Activated CD4-positive, alpha-beta T cell treated with anti-CD3 and anti-CD28 coated beads for 36 hours (primary cell): Measurements from ENCODE around the gene MAF. TPM values are rescaled to one million over a fixed set of nuclear protein-coding genes. Genes with fewer than 3 reads are reported as not detected.

ENCODE experiments used
- ATAC-seq: fragments of 200-7000 bp; cut with Tn5 transposase; one replicate; pipeline ENCODE4 v1.10.0; 2021; ENCODE audit warnings: mild to moderate bottlenecking, moderate library complexity
- CTCF ChIA-PET: fragments of 350-600 bp; sonication (Branson Sonifier 250); formaldehyde crosslinking; loops from one replicate; lab custom pipeline; 2021; ENCODE audit warnings: antibody characterized with exemption; lab: Charles Lee
- POLR2A ChIA-PET: fragments of 350-600 bp; sonication (Branson Sonifier 250); formaldehyde crosslinking; loops from one replicate; lab custom pipeline; 2021; ENCODE audit warnings: antibody characterized with exemption, inconsistent platforms; lab: Charles Lee
- DNase-seq: peaks from one replicate; pipeline ENCODE4 v3.0.0-alpha.2; 2020
- H3K27ac Mint-ChIP-seq: one replicate; pipeline ENCODE4 v1.8.0; 2021; ENCODE audit warnings: mixed read lengths
- H3K27me3 Mint-ChIP-seq: one replicate; pipeline ENCODE4 v1.8.0; 2021; ENCODE audit warnings: mixed read lengths
- H3K36me3 Mint-ChIP-seq: one replicate; pipeline ENCODE4 v1.8.0; 2021; ENCODE audit warnings: low read depth, mixed read lengths
- H3K4me1 Mint-ChIP-seq: one replicate; pipeline ENCODE4 v1.8.0; 2021; ENCODE audit warnings: mixed read lengths
- H3K4me3 Mint-ChIP-seq: one replicate; pipeline ENCODE4 v1.8.0; 2021; ENCODE audit warnings: mild to moderate bottlenecking, moderate library complexity, mixed read lengths
- H3K9me3 Mint-ChIP-seq: one replicate; pipeline ENCODE4 v1.8.0; 2021; ENCODE audit warnings: low read depth, mixed read lengths
- intact Hi-C, 2 experiments: fragments of 100-400 bp; cut with DNase I in 1 of 2; cut with micrococcal nuclease in 1 of 2; formaldehyde crosslinking; loops; one replicate each; pipeline versions ENCODE4 v1.14.2 to v1.15.1; 2022 to 2024; cut with DNase I, micrococcal nuclease
- total RNA-seq, 2 experiments: library from RNA; stranded (reverse); gene quantifications; one replicate each; pipeline ENCODE4 v1.2.3, GENCODE V29; 2021

Gene MAF
- total RNA-seq: 10 to 100 TPM; 66.9 to 71.4 TPM

DNA sequence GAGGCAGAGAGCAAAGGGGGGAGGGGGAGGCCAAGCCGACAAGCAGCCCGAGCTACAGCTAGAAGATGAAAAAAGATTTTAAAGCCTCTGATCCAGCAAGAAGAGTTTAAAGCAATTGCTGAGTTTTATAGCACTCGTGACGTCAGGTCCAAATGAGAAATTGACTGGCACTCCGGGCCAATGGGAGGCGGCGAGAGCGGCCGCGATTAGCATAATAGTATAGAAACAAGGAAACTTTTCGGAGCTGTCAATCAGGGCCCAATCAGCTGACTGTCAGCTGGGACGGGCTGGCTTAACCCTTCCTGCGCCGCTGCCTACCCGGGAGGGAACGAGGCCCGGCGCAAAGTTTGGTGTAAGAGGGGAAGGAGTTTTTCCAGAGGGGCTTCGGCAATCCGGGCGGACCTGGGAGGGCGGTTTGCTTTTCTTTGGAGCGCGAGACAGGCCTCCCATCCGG is at the start of gene MAF:
Gene MAF, minus strand, starts transcription at position 100 of the 454 bp plus-strand sequence. CDS start 835 bp downstream, outside the sequence.
- peaks cover 25% of the 10 kb centered on the region for H3K27me3 Mint-ChIP-seq
- peaks cover 30% of the 10 kb centered on the region for H3K4me1 Mint-ChIP-seq
- ATAC-seq (peak; percentile 73), DNase-seq (peak; percentile 93)
- H3K27ac Mint-ChIP-seq: peak within 1 kb of the TSS; percentile 92
- ChIA-PET CTCF (interaction anchor here (0.6 to 2.7 kb wide), 6 partner anchors 9 to 1096 kb away, joined by 4 to 16 read pairs (median 5); no protein-coding TSS in a partner anchor), POLR2A (interaction anchor here (0.5 to 2.1 kb wide), 6 partner anchors 285 to 827 kb away, joined by 3 to 8 read pairs (median 4); no protein-coding TSS in a partner anchor)
- H3K9me3 Mint-ChIP-seq: no peaks in the 10 kb centered on the region
- intact Hi-C loops: loop anchor here (1.0 to 10.0 kb wide), 20 partner anchors 170 to 1847 kb away; no protein-coding TSS in a partner anchor
- peaks cover 28% of the 10 kb centered on the region for H3K36me3 Mint-ChIP-seq
- peak within 1 kb of the TSS; percentile 84 for H3K4me3 Mint-ChIP-seq

DNA sequence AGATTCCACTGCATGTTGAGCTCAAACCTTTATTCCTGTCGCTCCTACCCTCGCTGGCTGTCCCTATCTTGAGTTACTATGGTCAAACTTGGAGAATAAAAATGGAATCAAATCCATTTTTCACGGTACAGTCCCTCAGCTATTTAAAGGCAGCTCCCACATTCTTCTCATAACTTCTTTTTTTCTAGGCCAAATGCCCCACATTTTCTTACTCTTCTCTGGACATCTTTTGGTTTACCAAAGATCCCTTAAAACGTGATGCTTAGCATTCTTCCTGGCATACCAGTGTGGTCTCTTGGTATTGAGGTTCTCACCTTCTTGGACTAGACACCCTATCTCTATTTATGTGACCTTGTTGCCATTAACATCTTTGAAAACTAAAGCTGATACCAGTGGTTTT is 48.3 kb upstream of the MAF start:
- no peak for ATAC-seq
- intact Hi-C loops: no loop called here
- no peak for DNase-seq
- CTCF ChIA-PET: interaction anchor here (0.6 kb wide), 1 partner anchor 433 kb away, joined by 3 read pairs; no protein-coding TSS in a partner anchor
- Mint-ChIP-seq H3K4me3 (no peak overlapping the region), H3K36me3 (no peaks in the 10 kb centered on the region), H3K9me3 (no peaks in the 10 kb centered on the region), H3K4me1 (no peaks in the 10 kb centered on the region), H3K27me3 (no peaks in the 10 kb centered on the region), H3K27ac (no peak overlapping the region)
- POLR2A ChIA-PET: no interaction called here

DNA sequence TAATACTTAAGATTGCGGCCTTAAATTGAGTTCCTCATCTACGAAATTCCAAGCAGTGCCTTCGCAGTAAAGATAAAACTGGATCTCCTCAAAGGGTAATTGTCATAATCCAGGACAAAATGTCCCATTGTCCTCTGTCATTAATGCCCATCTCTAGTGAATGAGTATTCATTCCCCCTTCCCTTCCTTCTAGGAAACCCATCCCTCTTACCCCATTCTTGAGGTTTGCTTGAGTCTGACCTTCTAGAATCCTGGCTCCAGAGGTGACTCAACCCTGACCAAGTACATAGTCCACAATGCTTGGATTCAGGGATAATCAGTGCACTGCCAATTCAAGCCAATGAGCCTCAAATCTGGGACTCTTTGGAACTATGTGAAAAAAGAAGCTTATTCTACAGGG is 47.0 kb upstream of the MAF start:
- H3K9me3 Mint-ChIP-seq: no peaks in the 10 kb centered on the region
- H3K27ac Mint-ChIP-seq: no peak overlapping the region
- no peaks in the 10 kb centered on the region for H3K36me3 Mint-ChIP-seq
- no peak for DNase-seq
- no peaks in the 10 kb centered on the region for H3K4me1 Mint-ChIP-seq
- no peak for ATAC-seq
- H3K4me3 Mint-ChIP-seq: no peak overlapping the region
- intact Hi-C loops: no loop called here
- CTCF ChIA-PET: interaction anchor here (0.6 kb wide), 1 partner anchor 548 kb away, joined by 3 read pairs; no protein-coding TSS in a partner anchor
- POLR2A ChIA-PET: no interaction called here
- no peaks in the 10 kb centered on the region for H3K27me3 Mint-ChIP-seq

DNA sequence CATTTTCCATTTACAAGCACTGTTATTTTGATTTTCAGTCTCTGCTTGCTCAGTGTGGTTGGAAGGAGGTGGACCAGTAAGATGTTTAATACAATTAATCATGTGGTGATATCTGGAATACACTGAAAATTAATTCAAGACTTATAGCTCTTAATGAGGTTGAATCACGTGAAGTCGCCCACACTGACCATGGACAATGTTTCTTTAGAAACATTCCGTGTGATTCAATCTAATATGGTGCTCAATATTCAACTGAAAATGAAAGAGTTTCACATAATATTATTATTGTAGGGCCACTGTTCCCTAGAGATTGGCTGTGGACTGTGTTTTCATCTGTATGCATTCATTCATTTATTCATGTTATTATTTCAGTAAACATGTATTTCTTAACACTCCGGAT is 45.2 kb upstream of the MAF start:
- ATAC-seq (no peak), DNase-seq (no peak)
- intact Hi-C loops: no loop called here
- Mint-ChIP-seq H3K27me3 (peaks cover 2% of the 10 kb centered on the region), H3K4me1 (peaks cover 7% of the 10 kb centered on the region), H3K9me3 (no peaks in the 10 kb centered on the region), H3K4me3 (no peak overlapping the region), H3K36me3 (no peaks in the 10 kb centered on the region), H3K27ac (no peak overlapping the region)
- ChIA-PET POLR2A (no interaction called here), CTCF (no interaction called here)

DNA sequence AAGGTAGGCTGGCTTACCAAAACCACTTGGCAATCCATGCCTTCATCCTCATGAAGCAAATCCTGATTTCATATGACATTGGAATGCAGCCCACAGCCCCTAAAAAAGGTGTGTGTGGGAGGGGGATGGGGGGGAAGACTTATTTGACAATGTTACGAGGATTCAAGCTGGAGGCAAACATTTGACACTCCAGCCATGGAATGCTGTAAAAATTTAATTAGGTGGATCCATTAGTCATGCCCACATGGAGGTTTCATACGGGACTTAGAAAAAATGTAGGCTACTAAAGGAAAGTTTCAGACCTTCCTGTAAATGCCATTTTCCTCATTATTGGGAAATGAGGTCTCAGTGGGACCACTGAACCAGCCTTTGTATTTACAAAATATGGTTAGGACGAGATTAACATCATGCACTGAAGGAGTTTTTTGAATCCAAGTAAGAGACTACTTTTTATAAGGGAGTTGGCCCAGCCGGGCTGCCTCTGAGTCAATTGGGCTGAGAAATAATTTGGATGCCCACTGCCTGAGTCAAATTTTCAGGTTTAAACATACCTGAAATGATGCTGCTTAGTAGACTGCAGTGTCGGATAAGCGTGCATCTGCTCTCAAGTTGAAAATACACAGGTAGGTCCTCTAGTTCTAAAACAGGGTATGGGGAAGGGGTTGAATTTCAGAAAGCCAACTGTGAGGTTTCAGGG is 44.6 kb upstream of the MAF start:
- Mint-ChIP-seq H3K4me3 (no peak overlapping the region), H3K27ac (no peak overlapping the region), H3K4me1 (peaks cover 12% of the 10 kb centered on the region), H3K27me3 (peaks cover 2% of the 10 kb centered on the region), H3K36me3 (no peaks in the 10 kb centered on the region), H3K9me3 (no peaks in the 10 kb centered on the region)
- ATAC-seq: no peak
- CTCF ChIA-PET: no interaction called here
- intact Hi-C loops: no loop called here
- POLR2A ChIA-PET: no interaction called here
- DNase-seq: no peak

DNA sequence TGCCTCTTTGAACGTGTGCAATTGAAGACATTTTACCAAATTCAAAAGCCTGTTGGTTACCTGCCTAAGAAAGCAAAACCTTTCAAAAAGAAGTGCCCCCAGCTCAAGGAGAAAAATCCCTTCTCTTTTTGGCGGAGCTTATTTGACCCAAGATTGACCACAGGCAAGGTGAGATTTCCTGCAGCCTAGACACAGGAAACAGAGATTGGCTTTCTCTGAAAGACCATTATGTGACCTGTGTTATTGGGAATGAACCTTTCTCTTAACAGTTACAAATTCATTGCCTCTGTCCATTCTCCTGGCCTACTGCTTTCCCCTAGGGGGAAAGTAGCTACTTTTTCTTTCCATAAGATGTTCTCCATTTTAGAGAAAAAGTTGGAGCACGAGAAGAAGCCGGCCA is 42.1 kb upstream of the MAF start:
- Mint-ChIP-seq H3K4me3 (no peak overlapping the region), H3K27me3 (peaks cover 2% of the 10 kb centered on the region), H3K36me3 (no peaks in the 10 kb centered on the region), H3K9me3 (no peaks in the 10 kb centered on the region), H3K27ac (no peak overlapping the region), H3K4me1 (peaks cover 24% of the 10 kb centered on the region)
- ChIA-PET POLR2A (no interaction called here), CTCF (interaction anchor here (0.6 kb wide), 1 partner anchor 132 kb away, joined by 4 read pairs; no protein-coding TSS in a partner anchor)
- ATAC-seq (no peak), DNase-seq (no peak)
- intact Hi-C loops: no loop called here

DNA sequence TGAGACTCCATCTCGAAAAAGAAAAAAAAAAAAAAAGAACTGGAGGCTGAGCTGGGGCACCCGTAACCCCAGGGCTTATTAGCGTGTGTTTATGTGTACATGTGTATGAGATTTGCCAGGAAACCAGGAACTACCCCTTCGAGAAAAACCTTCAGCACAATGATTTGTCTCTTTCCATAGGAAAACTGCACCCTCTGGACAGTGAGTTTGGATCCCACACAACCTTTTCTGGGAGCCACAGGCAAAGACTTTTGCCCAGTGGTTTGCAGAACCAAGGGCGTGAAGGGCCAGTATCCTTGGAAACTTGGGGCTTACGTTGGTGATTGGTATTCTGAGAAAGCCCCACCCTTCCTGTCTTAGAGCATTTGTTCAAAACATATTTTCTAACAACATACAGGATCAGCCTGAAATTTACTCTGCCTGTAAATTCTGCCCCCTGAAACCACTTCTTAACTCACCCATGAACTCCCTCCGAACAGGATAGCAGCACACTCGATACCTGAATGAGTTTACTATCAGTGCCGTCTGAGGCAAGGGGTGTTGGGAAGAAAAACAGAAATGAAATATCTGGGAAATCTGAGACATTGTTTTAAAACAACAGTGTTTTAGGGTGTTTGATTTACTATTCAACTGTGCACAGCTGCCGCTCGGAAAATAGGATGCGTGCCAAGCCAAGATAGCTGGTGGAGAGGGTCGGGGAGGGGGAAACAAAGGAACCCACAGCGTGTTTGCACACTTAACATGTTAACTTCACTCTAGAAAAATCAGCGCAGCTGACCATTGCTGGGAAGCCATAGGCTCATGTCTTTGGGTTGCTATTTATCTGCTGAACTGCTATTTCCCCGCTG is 40.2 kb upstream of the MAF start:
- no peaks in the 10 kb centered on the region for H3K36me3 Mint-ChIP-seq
- ChIA-PET POLR2A (no interaction called here), CTCF (interaction anchor here (1.1 kb wide), 1 partner anchor 33 kb away, joined by 3 read pairs; no protein-coding TSS in a partner anchor)
- H3K27ac Mint-ChIP-seq: no peak overlapping the region
- no peak overlapping the region for H3K4me3 Mint-ChIP-seq
- no peak for ATAC-seq
- H3K9me3 Mint-ChIP-seq: no peaks in the 10 kb centered on the region
- H3K4me1 Mint-ChIP-seq: peaks cover 24% of the 10 kb centered on the region
- intact Hi-C loops: no loop called here
- peaks cover 2% of the 10 kb centered on the region for H3K27me3 Mint-ChIP-seq
- no peak for DNase-seq

DNA sequence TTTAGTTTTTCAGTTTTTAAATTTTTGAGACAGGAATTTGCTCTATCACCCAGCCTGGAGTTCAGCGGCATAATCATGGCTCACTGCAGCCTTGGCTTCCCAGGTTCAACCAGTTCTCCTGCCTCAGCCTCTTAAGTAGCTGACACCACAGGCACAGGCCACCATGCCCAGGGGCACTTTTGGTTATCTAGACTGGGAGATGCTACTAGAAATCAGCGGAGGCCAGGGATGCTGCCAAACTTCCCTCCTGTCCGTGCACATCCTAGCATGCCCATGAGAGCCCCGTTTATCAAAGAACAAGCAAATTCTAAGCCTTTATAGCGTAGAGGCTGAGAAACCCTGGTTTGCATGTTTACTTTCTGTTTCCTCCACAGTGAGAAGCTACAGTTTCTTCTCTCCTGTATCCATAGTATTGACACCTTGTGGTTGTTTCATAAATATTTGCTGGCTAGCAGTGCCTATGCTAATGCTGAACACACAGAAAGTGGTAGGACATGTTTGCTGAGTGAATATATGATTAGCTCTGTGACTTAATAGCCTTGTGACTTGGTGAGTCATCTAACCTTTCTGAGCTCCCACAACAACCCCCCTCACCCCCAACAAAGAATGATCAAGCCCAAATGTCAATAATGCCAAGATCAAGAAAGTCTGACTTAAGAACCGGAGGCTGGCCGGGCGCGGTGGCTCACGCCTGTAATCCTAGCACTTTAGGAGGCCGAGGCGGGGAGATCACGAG is 39.2 kb upstream of the MAF start:
- POLR2A ChIA-PET: no interaction called here
- CTCF ChIA-PET: interaction anchor here (0.7 to 1.1 kb wide), 3 partner anchors 11 to 675 kb away, joined by 3 to 4 read pairs (median 3); no protein-coding TSS in a partner anchor
- ATAC-seq: peak; percentile 87
- Mint-ChIP-seq H3K4me1 (peaks cover 24% of the 10 kb centered on the region), H3K9me3 (no peaks in the 10 kb centered on the region), H3K4me3 (no peak overlapping the region), H3K36me3 (no peaks in the 10 kb centered on the region), H3K27me3 (peaks cover 2% of the 10 kb centered on the region), H3K27ac (peak overlapping the region; percentile 4)
- DNase-seq: peak; percentile 14
- intact Hi-C loops: no loop called here

DNA sequence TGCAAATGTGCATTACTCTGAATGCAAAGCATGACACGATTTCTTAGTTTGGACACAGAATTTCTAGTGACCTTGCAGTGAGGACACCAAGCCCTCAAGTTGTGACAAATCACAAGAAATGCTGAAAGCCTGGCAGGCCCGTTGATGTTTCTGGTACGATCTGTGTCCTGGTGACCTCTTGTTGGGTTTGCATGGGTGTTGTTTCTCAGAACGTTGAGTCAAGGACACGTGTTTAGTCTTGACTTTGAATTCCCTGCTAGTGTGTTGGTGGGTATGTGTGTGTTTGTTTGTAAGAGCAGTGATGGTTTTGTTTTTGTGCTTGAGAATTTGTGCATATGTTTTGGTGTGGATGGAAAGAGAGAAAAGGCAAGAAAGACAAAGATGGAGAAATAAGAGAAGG is 37.8 kb upstream of the MAF start:
- ChIA-PET CTCF (no interaction called here), POLR2A (no interaction called here)
- H3K4me3 Mint-ChIP-seq: no peak overlapping the region
- ATAC-seq: no peak
- peaks cover 2% of the 10 kb centered on the region for H3K27me3 Mint-ChIP-seq
- H3K9me3 Mint-ChIP-seq: no peaks in the 10 kb centered on the region
- peaks cover 24% of the 10 kb centered on the region for H3K4me1 Mint-ChIP-seq
- intact Hi-C loops: no loop called here
- H3K36me3 Mint-ChIP-seq: no peaks in the 10 kb centered on the region
- no peak for DNase-seq
- no peak overlapping the region for H3K27ac Mint-ChIP-seq

DNA sequence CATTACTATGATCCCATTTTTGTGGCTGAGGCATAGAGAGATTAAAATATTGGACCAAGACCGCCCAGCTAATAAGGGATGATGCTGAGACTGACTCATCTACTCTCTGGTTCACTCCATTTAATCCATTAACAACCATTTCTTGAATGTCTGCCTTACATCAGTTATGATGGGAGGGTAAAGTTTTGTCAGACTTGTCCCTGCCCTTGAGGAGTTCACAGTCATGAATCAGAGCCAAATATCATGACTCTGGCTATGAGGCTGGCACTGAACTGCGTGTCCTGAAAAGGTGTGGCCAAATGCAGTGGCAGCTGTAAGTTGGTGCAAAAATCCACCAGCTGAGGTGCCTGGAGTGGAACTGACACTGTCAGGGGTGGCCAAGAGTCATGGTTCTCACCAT is 35.0 kb upstream of the MAF start:
- POLR2A ChIA-PET: no interaction called here
- Mint-ChIP-seq H3K9me3 (no peaks in the 10 kb centered on the region), H3K27ac (no peak overlapping the region), H3K27me3 (peaks cover 3% of the 10 kb centered on the region), H3K4me3 (no peak overlapping the region), H3K36me3 (no peaks in the 10 kb centered on the region), H3K4me1 (peaks cover 18% of the 10 kb centered on the region)
- CTCF ChIA-PET: no interaction called here
- intact Hi-C loops: no loop called here
- no peak for ATAC-seq
- no peak for DNase-seq

DNA sequence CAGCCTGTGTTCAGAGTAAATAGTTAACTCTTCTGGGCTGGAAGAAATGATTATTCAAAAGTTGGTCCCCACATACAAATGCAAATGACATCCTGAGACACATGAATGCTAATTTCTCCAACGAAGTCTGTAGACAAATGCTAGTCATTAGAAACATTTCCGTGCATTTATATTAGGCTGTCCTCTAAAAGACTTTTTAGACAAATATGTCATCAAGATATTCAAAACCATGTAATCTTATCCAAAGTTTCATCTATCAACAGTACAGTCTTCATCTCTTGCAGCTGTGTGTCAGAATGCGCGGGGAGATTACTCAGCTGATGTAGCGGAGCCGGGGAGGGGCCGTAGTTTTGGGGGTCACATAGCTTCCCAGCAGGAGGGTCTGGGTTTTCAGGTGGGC is 33.8 kb upstream of the MAF start:
- POLR2A ChIA-PET: no interaction called here
- Mint-ChIP-seq H3K27ac (no peak overlapping the region), H3K27me3 (peaks cover 8% of the 10 kb centered on the region), H3K36me3 (no peaks in the 10 kb centered on the region), H3K4me3 (no peak overlapping the region), H3K9me3 (no peaks in the 10 kb centered on the region), H3K4me1 (peaks cover 10% of the 10 kb centered on the region)
- CTCF ChIA-PET: no interaction called here
- ATAC-seq: no peak
- intact Hi-C loops: no loop called here
- no peak for DNase-seq
